Measurements from ENCODE around the gene PEPD.

The PEPD gene

DNA sequence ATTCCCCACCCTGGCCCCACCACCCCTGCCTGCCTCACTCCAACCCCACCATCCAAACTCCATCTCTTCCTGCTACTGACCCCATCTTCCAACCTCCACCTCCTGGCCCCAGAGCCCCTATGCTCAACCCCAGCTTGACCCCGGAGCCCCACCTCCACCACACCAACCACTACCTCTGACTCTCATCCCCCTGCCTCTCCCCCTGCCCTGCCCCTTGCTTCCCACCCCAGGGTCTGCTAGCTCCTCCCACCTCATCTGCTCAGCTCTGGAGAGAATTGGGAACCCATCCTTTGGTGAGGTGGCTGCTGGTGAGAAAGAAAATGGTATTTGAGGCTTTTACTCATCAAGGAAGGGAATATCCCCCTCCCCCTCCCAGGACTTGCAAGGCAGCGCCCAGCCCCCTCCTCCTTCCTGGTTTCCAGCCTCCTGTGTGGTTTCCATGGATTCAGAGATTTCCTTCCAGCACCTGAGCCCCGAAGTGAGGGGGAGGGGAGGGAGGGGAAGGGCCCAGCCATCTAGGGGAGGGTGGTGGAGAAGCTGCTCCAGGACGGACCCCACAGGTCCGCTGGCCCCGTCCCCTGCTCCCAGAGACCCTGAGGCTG, 11.4 kb upstream of the PEPD start:
- POLR2A ChIA-PET = no interaction called here
- CTCF ChIA-PET = no interaction called here
- DNase-seq (ENCODE audit: extremely low spot score) = no peak
- TF ChIP-seq L3MBTL2 (conservative IDR thresholded peaks at IDR 0.05) = no peak
- no peak for TF ChIP-seq SUZ12 (IDR thresholded peaks at IDR 0.05)
- TF ChIP-seq BHLHE40 (IDR thresholded peaks at IDR 0.05; ENCODE audit: borderline replicate concordance) = no peak
- no peak for TF ChIP-seq NFRKB (IDR thresholded peaks at IDR 0.05)
- no peak for TF ChIP-seq ZNF384 (IDR thresholded peaks at IDR 0.05)
- TF ChIP-seq, protein P1, sequence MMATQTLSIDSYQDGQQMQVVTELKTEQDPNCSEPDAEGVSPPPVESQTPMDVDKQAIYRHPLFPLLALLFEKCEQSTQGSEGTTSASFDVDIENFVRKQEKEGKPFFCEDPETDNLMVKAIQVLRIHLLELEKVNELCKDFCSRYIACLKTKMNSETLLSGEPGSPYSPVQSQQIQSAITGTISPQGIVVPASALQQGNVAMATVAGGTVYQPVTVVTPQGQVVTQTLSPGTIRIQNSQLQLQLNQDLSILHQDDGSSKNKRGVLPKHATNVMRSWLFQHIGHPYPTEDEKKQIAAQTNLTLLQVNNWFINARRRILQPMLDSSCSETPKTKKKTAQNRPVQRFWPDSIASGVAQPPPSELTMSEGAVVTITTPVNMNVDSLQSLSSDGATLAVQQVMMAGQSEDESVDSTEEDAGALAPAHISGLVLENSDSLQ (IDR thresholded peaks at IDR 0.05) = no peak
- TF ChIP-seq CTBP1 (IDR thresholded peaks at IDR 0.05; ENCODE audit: borderline replicate concordance) = no peak
- TF ChIP-seq LEF1 (IDR thresholded peaks at IDR 0.05; ENCODE audit: borderline replicate concordance) = no peak

DNA sequence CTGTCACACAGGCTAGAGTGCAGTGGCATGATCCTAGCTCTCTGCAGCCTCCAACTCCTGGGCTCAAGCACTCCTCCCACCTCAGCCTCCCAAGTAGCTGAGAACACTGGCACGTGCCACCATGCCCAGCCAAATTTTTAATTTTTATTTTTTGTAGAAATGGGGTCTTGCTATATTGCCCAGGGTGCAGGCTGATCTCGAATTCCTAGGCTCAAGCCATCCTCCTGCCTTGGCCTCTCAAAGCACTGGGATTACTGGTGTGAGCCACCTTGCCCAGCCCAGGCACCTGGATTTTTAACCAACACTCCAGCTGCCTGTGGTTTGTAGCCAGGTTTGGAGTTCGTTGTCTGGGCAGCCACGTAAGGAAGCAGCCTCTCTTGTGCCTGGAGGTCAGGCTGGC, 9.3 kb upstream of the PEPD start:
- ChIA-PET POLR2A (interaction anchor here (2.8 kb wide), 1 partner anchor 9 kb away, joined by 9 read pairs; the partner anchor contains the start of gene PEPD), CTCF (no interaction called here)
- TF ChIP-seq ZNF384 (IDR thresholded peaks at IDR 0.05) (no peak), L3MBTL2 (conservative IDR thresholded peaks at IDR 0.05) (no peak), SUZ12 (IDR thresholded peaks at IDR 0.05) (no peak), ELF4 (IDR thresholded peaks at IDR 0.05) (no peak), ARNT (IDR thresholded peaks at IDR 0.05) (no peak), TARDBP (IDR thresholded peaks at IDR 0.05) (no peak), FOXM1 (IDR thresholded peaks at IDR 0.05; ENCODE audit: borderline replicate concordance) (no peak), SP1 (IDR thresholded peaks at IDR 0.05) (no peak), FOXA1 (IDR thresholded peaks at IDR 0.05) (no peak), CTBP1 (IDR thresholded peaks at IDR 0.05; ENCODE audit: borderline replicate concordance) (no peak), LEF1 (IDR thresholded peaks at IDR 0.05; ENCODE audit: borderline replicate concordance) (no peak)
- no peak for DNase-seq (ENCODE audit: extremely low spot score)

DNA sequence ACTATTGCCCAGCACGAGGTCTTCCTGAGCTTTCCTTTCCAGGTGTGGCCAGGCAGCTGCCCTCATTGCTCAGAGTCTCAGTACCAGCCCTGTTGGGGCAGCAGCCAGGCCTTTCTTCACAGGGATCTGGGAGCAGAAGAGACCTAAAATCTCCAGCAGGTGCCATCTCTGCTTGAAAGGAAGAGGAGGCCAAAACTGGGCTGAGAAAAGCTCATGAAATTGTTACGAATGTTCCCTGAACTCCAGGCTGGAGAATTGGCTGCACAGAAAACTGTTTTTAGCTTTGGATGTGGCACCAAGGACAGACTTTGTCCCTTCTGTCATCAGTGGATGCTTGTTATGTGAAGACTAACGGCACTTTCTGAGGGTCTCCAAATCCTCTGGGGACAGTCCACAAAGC, 8.7 kb upstream of the PEPD start:
- ChIA-PET POLR2A (interaction anchor here (2.8 kb wide), 1 partner anchor 9 kb away, joined by 9 read pairs; the partner anchor contains the start of gene PEPD), CTCF (no interaction called here)
- DNase-seq (ENCODE audit: extremely low spot score) = no peak
- TF ChIP-seq HDGF (IDR thresholded peaks at IDR 0.05; ENCODE audit: borderline replicate concordance) (no peak), CTBP1 (IDR thresholded peaks at IDR 0.05; ENCODE audit: borderline replicate concordance) (no peak), ELF4 (IDR thresholded peaks at IDR 0.05) (no peak), ARNT (IDR thresholded peaks at IDR 0.05) (no peak), LEF1 (IDR thresholded peaks at IDR 0.05; ENCODE audit: borderline replicate concordance) (no peak), FOXK2 (IDR thresholded peaks at IDR 0.05) (no peak), SP1 (IDR thresholded peaks at IDR 0.05) (no peak), L3MBTL2 (conservative IDR thresholded peaks at IDR 0.05) (no peak), SUZ12 (IDR thresholded peaks at IDR 0.05) (no peak), TARDBP (IDR thresholded peaks at IDR 0.05) (no peak), FOXM1 (IDR thresholded peaks at IDR 0.05; ENCODE audit: borderline replicate concordance) (no peak)
- TF ChIP-seq, protein P1 (IDR thresholded peaks at IDR 0.05) = no peak

DNA sequence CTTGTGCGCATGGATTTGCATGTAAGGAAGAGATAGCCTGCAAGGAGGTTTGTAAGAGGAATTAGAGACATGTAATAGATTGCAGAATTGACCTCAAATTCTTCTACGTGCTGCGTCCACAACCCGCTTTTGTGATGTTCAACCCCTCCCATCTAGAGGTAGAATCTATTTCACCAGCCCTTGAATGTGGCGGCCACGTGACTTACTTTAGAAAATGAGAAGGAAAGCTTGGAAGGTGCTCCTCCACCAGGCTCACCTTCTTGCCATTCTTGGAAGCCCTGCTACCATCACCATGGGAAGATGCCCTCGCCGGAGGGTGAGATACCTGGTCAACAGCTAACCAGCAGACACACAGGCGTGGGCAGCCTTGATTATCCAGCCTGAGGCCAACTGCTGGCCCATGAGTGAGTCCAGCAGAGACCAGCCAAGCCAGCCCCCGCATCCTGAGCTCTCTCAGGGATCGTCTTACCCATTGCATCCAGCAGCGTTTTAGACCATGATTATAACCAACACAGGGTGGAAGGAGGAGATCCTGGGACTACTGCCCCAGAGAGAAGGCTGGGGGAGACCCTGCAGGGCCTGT, 7.6 kb upstream of the PEPD start:
- ChIA-PET POLR2A (interaction anchor here (2.8 kb wide), 1 partner anchor 8 kb away, joined by 9 read pairs; the partner anchor contains the start of gene PEPD), CTCF (no interaction called here)
- TF ChIP-seq SUZ12 (IDR thresholded peaks at IDR 0.05) (no peak), LEF1 (IDR thresholded peaks at IDR 0.05; ENCODE audit: borderline replicate concordance) (no peak), L3MBTL2 (conservative IDR thresholded peaks at IDR 0.05) (no peak), BHLHE40 (IDR thresholded peaks at IDR 0.05; ENCODE audit: borderline replicate concordance) (no peak), HDGF (IDR thresholded peaks at IDR 0.05; ENCODE audit: borderline replicate concordance) (no peak), SP1 (IDR thresholded peaks at IDR 0.05) (no peak), ELF4 (IDR thresholded peaks at IDR 0.05) (no peak), CTBP1 (IDR thresholded peaks at IDR 0.05; ENCODE audit: borderline replicate concordance) (no peak), NFRKB (IDR thresholded peaks at IDR 0.05) (no peak), ZNF384 (IDR thresholded peaks at IDR 0.05) (no peak), FOXK2 (IDR thresholded peaks at IDR 0.05) (no peak), FOXA1 (IDR thresholded peaks at IDR 0.05) (no peak)
- no peak for DNase-seq (ENCODE audit: extremely low spot score)

DNA sequence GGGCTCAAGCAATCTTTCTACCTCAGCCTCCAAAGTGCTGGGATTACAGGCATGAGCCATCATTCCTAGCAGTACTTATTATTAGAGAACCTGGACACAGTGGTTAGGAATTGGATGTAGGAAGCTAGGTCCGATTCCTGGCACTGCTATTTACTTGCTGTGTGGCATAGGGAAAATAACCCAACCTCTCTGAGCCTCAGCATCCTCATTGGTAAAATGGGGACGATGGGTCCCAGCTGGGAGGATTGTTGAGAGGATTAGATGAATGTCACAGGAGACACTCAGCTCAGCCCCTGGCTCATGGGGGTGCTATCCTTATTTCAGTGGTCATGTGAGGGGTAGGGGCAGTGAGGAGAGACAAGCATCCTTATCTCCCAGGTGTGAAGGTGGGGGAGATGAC, 6.8 kb upstream of the PEPD start:
- no peak for DNase-seq (ENCODE audit: extremely low spot score)
- POLR2A ChIA-PET = no interaction called here
- CTCF ChIA-PET = no interaction called here
- no peak for TF ChIP-seq FOXA1 (IDR thresholded peaks at IDR 0.05)
- no peak for TF ChIP-seq BHLHE40 (IDR thresholded peaks at IDR 0.05; ENCODE audit: borderline replicate concordance)
- TF ChIP-seq, protein P1 (IDR thresholded peaks at IDR 0.05) = no peak
- TF ChIP-seq ELF4 (IDR thresholded peaks at IDR 0.05) = no peak
- TF ChIP-seq CTBP1 (IDR thresholded peaks at IDR 0.05; ENCODE audit: borderline replicate concordance) = no peak
- no peak for TF ChIP-seq LEF1 (IDR thresholded peaks at IDR 0.05; ENCODE audit: borderline replicate concordance)
- TF ChIP-seq TARDBP (IDR thresholded peaks at IDR 0.05) = no peak
- no peak for TF ChIP-seq SUZ12 (IDR thresholded peaks at IDR 0.05)
- TF ChIP-seq FOXM1 (IDR thresholded peaks at IDR 0.05; ENCODE audit: borderline replicate concordance) = no peak
- TF ChIP-seq L3MBTL2 (conservative IDR thresholded peaks at IDR 0.05) = no peak
- no peak for TF ChIP-seq FOXK2 (IDR thresholded peaks at IDR 0.05)

DNA sequence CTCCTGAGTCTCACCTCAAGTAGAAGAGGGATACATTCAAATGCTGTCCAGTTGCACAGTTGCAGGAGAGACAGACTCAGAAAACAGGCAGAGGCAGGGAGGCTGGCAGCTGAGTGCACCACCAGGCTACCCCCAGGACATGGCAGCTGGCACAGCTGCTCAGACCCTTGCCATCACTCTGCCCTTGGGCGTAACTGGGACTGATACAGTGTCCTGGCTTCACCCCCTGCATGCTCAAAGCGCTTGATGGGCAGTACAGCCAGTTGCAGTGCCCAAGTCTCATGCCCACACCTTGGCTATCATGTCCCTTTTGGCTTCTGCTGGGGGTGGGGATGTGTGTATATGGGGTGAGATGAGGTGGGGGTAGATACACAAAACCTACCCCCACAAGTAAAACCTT, 5.5 kb upstream of the PEPD start:
- no peak for TF ChIP-seq ZNF384 (IDR thresholded peaks at IDR 0.05)
- no peak for TF ChIP-seq ARNT (IDR thresholded peaks at IDR 0.05)
- TF ChIP-seq BHLHE40 (IDR thresholded peaks at IDR 0.05; ENCODE audit: borderline replicate concordance) = no peak
- TF ChIP-seq ELF4 (IDR thresholded peaks at IDR 0.05) = no peak
- TF ChIP-seq NFRKB (IDR thresholded peaks at IDR 0.05) = no peak
- TF ChIP-seq TARDBP (IDR thresholded peaks at IDR 0.05) = no peak
- no peak for TF ChIP-seq FOXA1 (IDR thresholded peaks at IDR 0.05)
- TF ChIP-seq SP1 (IDR thresholded peaks at IDR 0.05) = no peak
- TF ChIP-seq CTBP1 (IDR thresholded peaks at IDR 0.05; ENCODE audit: borderline replicate concordance) = no peak
- TF ChIP-seq FOXM1 (IDR thresholded peaks at IDR 0.05; ENCODE audit: borderline replicate concordance) = no peak
- TF ChIP-seq HDGF (IDR thresholded peaks at IDR 0.05; ENCODE audit: borderline replicate concordance) = no peak
- no peak for TF ChIP-seq FOXK2 (IDR thresholded peaks at IDR 0.05)
- TF ChIP-seq L3MBTL2 (conservative IDR thresholded peaks at IDR 0.05) = no peak
- no peak for TF ChIP-seq SUZ12 (IDR thresholded peaks at IDR 0.05)
- TF ChIP-seq LEF1 (IDR thresholded peaks at IDR 0.05; ENCODE audit: borderline replicate concordance) = no peak
- TF ChIP-seq, protein P1 (IDR thresholded peaks at IDR 0.05) = no peak
- ChIA-PET CTCF (no interaction called here), POLR2A (no interaction called here)
- no peak for DNase-seq (ENCODE audit: extremely low spot score)

Data from HEK293T (cell line).